Suppressor macrophage (primary cell): Measurements from ENCODE around the gene ADAMTS2.

ENCODE experiments used
- DNase-seq, 4 experiments: peaks; one replicate each; pipeline ENCODE4 v3.0.0-alpha.2; 2020 to 2022
- total RNA-seq, 17 experiments: gene quantifications; one replicate each; lab custom pipeline; 2026; ENCODE audit warnings: mixed read lengths in 6 of 17, inconsistent platforms in 3 of 17; lab: John Stamatoyannopoulos, UW

Gene ADAMTS2
- total RNA-seq: 0.10 to 7.2 (median 0.46) reads per million in 17 experiments

DNA sequence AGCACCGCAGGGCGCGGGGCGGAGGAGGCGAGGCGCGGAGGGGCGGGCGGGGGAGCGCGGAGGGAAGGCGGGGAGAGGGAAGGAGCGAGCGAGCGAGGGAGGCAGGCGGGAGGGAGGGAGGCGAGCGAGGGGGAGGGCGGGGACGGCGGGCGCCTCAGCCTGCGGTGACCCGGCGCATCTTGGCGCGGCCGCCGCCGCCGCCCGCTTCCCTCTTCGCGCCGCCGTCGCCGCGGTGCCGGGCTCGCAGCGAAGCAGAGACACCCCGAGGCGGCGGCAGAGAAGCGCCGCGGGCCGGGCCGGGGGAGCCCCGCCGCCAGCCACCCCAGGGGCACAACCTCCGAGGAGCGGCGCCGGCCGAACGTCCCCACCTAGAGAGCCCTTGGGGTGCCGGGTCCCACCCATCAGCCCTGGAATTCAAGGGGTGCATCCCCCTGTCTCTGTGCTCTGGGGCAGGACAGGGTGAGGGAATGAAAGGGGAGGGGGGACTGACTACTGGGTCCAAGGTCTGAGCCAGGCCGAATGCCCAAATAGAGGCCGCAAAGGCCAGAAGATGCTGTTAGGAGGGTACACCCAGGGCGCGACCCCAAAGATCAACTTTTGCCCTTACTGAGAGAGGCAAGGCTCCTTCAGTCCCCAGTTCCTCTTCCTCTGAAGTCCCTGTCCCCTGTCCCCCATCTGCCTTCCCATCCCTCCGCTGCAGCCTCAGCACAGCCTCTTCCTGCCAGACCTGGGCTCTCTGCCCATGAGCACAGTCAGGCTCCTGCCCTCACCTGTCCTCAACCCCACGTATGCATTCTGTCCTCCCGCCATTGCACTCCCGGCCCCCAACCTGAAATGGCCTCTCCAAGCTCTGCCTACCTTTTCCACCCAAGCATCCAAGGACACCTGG is at the start of gene ADAMTS2:
Gene ADAMTS2 (minus strand): TSS at position 29 of the 889 bp plus-strand sequence. CDS start 133 bp downstream, outside the sequence.
- DNase-seq: peak in 3 of 4 experiments; percentile 23 to 68 (median 35)

DNA sequence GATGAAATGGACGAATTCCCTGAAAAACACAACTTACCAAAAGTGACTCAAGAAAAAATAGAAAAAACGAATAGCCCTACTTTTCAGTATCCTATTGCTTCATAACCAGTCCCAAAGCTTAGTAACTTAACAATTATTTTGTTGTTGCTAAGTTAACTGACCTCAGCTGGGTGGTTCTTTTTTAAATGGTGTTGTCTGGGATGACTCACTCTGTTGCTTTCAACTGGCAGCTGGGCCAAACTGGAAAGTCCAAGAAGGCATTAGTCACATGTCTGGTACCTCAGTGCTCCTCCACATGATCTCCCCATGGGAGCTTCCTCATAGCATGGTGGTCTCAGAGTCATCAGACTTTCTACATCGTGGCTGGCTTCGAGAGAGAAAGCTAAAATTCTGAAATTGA is 47.8 kb upstream of the ADAMTS2 start:
- peak; percentile 10 to 58 (median 30) for DNase-seq

DNA sequence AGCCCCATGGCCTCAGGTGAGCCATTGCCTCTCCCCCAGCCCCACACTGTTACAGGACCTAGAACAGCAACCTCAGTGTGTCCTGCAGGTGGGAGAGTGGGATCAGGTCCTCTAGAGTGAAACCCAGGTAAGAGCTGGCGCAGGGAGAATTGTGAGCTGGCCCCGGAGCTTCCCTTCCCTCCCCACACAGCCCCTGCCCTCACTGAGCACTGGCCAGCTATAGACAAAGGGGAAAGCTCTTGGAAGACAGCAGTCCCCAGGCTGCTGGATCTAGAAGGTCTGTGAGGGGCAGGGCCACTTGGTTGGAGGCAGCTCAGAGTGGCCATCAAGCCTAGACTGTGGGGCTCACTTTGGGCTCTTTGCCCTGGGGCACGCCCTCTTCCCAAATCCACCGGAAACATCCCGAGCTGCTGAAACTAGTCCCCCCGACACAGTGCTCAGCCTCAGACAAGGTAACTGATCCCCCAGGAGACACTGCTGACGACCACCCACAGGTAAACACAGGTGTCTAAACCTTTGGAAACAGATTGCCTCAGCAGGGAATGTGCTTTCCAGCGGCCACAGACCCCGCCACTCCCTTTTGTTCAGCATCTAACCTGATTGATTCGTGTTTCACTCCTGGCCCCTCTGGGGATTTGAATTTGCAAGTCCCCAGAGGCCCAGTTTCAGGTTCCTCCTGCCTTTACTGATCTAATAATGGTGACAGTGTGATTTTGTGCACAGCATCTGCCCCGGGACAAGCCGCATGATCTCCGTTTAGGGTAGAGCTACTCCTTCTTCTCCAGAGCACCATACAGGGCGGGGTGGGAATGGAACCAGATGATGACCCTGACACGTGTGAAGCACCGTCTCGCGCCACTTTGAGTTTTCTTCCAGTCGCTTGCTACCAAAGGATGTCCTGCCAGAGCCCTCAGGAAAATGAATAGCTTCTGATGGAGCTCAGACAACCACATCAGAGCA is 42.2 kb upstream of the ADAMTS2 start:
- DNase-seq: no peak

DNA sequence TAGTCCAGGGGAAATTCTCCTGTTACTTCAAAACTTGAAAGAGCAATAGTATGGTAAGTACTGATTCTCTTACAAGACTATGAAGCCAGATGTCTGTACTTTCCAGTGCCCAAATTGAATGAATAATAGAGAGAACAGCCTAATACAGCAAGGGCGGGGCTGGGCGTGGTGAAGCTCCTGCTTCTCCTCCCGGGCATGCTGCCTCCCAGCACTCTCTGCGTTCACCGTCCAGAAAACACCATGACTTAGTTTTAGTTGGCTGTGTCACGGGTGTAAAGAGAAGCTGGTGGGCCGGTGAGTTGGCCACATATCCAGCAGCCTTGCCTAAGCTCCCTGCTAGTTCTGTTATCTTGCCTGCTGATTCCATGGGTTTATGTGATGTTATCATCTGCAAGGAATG is 40.7 kb upstream of the ADAMTS2 start:
- DNase-seq: no peak

DNA sequence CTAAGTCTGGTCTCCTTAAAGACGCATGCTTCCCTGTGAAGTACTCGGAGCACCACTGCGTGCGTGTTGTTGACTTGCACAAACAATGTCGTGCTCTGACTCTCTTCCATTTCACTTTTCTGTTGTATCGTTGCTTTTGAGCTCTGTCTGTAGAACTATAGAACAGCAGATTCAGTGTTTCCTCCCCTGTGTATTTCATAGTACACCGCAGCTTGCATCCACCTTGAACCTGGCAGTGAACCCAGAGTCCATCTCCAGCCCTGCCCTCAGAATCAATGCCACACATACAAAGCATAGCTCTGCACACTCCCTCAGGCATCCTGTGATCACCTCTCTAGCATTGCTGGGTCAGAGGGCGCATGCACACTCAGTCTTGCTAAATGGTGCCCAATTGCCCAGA is 37.2 kb upstream of the ADAMTS2 start:
- no peak for DNase-seq

DNA sequence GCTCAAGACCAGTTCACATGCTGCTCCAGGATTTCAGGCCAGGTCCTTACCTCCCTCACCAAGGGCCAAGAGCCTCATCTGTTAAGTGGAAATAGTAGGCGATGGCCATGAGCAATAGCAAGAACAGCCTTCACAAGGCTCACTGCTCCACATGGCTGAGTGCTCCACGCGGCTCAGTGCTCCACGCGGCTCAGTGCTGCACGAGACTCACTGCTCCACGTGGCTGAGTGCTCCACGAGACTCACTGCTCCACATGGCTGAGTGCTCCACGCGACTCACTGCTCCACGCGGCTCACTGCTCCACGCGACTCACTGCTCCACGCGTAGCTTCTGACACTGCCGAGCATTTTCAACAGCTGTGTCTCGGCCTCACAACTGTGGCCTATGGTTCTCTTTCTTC is 36.4 kb upstream of the ADAMTS2 start:
- no peak for DNase-seq

DNA sequence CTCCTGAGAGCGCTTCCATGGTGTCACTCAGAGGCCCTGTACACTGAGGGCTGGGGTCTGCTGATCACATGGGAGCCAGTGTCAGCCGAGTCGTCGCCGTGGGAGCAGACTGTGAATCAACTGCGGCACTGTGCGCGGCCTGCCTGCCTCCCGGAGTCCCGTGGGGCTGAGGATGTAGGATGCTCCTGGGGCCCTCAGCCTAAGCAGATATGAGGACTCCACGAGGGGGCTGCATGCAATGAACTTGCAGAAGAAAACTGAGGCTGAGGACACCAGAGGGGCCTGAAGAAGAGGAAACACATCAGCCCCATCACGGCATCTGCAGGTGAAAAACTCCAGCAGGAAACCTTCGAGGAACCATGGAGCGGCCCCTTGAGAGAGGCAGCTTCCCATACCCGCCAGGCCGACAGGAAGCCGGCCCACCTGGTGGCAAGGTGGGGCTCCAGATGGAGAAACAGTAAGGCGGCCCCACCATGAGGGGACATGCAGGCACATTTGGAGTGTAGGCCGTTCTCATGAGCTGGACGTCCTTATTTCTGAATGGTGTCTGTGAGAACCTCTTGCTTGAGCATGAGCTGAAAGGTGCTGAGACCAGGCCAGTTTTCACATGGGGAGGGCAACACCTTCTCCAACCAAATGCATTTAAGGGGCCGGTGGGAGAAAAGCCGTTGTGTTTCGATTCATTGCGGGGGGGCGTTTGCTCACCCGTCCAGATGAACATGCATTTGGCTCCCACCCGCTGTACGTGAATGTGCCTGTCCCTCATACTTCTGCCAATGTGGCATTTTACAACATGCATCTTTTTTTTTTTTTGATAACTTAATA is 35.2 kb upstream of the ADAMTS2 start:
- DNase-seq: no peak

DNA sequence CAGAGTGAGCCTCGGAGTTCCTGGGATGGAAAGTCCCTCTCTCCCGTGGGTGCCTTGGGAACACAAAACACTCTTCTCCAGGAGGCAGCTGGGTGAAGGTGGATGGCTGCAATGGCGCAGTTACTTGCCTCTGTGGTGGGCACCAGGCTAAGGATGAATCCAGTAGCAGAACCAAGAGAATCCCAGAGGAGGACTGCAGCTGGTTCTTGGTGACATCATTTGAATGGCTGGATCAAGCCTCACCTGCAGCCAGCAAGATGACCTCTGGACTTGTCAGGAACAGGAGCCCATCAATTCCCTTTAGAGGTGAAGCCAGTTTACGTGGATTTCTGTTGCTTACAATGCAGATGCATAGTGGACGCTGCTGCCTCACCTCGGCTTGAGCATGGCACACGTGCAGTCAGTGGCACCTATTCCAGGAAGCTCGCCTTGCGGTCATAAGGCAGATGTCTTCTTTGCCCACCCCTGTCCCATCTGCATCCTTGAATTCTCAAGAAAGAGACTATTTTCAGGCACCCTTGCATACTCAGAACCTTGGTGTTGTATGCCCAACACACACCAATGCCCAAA is 34.1 kb upstream of the ADAMTS2 start:
- DNase-seq: no peak

DNA sequence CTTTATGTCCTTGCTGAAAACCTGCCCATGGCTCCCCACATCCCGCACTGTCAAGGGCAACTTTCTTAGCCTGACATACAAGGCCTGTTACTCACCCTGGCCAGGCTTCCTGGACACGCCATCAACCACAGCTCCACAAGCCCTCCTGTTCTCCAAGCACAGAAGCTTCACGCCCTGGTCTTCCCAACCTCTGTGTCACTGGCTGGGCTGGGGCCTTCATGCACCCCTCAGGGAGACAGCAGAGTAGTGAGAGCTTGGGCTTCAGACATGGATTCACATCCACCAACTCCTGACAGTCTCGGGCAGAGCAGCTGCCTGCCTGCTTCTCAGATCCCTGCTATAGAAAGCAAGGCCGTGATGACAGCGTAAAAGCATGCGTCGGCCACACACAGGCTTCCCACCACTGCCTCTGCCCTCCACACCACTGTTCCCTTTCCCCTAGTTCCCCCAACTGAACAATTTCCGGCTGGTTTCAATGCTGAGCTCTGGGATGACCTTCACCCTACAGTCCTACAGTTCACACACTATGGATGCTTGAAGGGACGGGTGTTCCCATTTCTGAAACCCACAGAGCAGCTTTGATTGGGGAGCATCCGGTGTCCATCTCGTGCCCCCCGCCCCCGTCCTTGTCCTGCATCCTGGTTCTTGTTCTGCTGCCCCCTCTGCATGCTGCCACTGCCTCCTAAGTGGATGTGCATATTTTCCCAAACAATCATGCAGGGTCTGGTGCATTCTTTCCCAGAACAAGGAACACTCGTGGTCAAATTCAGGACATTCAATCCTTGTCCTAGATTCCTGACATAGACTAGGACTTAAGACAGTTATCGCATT is 33.4 kb upstream of the ADAMTS2 start:
- DNase-seq: peak in 1 of 4 experiments; percentile 6

DNA sequence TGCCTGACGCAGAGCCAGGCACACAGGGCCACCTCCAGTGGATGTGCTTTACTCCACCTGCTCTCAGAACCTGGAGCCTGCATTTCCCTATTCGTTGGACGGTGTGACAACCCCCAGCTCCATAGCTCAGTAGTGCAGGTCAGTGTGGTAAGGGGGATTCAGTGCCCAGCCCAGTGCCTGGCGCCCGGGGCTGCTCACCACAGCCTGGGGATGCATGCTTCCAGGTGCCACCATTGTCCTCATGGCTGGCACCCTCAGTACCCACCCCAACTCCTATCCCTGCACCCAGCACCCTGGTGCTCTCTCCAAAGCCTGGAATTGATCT is 32.8 kb upstream of the ADAMTS2 start:
- no peak for DNase-seq

DNA sequence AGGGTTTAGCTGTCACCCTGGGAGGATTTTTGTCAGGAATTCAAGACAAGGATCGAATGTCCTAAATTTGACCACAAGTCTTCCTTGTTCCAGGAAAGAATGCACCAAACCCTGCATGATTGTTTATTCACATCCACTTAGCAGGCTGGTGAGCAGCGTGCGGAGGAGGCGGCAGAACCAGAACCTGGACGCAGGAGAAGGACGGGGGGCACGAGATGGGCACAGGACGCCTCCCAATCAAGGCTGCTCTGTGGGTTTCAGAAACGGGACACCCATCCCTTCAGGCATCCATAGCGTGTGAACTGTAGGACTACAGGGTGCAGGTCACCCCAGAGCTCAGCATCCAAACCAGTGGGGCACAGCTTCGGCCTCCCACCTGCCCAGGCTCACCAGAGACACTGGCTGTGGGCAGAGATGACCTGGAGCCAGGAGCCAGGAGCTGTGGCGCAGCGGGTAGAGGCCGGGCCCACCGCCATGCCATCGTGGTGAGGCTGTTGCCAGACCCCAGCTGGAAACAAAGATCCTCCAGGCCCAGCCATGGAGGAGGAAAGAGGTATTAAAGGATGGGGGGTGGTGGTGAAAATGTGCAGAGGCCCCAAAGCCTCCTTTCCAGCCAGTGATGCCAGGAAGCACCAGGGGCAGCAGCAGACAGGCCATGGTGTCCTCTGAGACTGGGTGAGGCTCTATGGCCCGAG is 32.3 kb upstream of the ADAMTS2 start:
- no peak for DNase-seq

DNA sequence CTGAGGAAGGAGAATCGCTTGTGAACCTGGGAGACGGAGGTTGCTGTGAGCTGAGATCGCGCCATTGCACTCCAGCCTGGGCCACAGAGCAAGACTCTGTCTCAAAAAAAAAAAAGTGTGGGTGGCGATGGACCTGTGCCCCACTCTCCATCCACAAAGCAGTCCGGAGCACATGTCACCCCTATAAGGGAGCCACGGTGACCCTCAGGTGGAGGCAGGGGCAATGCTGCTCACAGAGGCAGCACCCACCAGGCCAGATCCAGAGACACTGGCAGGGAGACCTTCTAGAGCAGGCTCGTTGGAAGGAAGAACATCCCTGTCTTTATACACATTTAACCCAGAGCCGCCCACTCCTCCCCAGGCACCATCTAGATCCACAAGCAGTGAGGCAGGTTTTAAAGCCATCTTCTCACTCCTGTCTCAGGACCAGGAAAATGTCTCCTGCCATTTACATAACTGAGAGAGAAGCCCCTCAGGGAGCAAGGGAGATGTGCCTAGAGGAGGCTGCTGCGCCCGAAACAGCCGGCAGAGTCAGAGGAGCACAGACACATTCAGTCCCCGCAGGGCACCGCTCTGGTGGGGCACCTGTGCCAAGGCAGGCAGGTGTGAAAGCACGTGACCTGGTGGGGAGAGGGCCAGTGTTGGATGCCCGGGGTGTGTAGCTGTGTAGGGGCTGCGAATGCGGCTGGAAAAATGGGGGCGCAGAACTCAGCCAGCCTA is 31.6 kb upstream of the ADAMTS2 start:
- DNase-seq: no peak

DNA sequence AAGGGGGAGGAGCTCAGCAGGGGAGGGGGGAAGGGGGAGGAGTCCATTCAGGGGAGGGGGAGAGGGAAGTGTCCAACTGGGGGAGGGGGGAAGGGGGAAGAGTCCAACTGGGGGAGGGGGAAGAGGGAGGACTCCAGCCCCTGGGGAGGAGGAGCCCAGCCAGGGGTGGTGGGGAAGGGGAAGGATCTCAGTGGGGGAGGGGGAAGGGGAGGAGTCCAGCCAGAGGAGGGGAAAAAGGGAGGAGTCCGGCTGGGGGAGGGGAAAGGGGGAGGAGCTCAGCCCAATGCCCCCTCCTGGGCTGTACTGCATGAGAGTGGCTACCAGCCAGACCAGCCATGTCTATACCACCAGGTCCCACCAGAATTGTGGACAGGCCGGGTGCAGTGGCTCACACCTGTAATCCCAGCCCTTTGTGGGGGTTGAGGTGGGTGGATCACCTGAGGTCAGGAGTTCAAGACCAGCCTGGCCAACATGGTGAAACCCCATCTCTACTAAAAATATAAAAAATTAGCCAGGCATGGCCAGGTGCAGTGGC is 30.6 kb upstream of the ADAMTS2 start:
- no peak for DNase-seq

DNA sequence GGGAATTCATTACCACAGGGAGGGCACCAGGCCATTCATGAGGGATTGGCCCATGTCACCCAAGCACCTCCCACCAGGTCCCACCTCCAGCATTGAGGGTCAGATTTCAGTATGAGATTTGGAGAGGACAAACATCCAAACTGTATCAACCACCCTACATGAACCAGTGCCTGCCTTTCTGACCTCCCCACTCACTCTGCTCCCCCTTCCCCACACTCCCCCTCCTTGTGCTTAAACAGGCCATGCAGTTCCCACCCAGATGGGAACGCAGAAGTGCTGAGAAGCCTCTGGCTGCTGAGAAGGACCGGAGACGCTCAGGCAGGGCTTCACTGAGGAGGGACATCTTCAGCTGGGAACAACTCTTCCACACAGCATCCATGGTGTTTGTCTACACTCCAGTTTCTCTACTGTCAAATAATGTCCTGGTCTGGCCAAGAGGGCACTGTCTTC is 30.0 kb upstream of the ADAMTS2 start:
- no peak for DNase-seq

DNA sequence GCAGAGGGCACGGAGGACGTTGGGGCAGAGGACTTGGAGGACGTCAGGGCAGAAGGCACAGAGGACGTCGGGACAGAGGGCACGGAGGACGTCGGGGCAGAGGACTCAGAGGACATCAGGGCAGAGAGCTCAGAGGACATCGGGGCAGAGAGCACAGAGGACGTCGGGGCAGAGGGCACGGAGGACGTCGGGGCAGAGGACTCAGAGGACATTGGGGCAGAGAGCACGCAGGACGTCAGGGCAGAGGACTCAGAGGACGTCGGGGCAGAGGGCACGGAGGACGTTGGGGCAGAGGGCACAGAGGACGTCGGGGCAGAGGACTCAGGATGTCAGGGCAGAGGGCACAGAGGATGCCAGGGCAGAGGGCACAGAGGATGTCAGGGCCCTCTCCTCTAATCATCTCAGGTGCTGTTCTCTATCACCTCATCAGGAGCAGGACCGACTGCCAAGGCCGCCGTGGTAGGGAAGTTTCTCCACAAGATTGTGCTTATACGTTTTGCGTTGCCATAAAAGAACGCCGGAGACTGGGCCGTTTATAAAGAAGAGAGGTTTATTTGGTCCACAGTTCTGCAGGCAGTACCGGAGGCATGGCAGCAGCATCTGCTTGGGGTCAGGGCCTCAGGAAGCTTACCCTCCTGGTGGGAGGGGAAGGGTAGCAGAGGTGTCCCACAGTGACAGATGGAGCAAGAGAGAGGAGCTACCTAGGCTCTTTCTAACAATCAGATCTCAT is 29.4 kb upstream of the ADAMTS2 start:
- DNase-seq: no peak

DNA sequence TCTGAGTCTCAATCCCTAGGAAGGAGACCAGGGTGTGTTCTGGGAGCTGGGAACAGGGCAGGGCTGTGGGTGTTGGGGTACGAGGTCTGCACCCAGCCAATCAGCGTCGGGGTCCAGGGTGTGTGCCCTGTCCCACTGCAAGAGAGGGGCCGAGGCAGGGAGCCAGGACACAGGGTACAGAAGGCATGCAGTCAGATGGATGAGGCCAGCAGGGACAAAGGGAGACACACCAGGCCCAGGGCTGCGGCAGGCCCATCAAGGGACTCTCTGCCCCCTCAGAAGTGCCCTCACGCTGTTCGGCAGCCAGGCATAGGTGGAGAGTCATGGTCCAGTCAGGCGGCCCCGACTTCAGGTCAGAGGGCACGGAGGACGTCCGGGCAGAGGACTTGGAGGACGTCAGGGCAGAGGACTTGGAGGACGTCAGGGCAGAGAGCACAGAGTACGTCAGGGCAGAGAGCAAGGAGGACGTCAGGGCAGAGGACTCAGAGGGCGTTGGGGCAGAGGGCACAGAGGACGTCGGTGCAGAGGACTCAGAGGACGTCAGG is 28.8 kb upstream of the ADAMTS2 start:
- DNase-seq: no peak

DNA sequence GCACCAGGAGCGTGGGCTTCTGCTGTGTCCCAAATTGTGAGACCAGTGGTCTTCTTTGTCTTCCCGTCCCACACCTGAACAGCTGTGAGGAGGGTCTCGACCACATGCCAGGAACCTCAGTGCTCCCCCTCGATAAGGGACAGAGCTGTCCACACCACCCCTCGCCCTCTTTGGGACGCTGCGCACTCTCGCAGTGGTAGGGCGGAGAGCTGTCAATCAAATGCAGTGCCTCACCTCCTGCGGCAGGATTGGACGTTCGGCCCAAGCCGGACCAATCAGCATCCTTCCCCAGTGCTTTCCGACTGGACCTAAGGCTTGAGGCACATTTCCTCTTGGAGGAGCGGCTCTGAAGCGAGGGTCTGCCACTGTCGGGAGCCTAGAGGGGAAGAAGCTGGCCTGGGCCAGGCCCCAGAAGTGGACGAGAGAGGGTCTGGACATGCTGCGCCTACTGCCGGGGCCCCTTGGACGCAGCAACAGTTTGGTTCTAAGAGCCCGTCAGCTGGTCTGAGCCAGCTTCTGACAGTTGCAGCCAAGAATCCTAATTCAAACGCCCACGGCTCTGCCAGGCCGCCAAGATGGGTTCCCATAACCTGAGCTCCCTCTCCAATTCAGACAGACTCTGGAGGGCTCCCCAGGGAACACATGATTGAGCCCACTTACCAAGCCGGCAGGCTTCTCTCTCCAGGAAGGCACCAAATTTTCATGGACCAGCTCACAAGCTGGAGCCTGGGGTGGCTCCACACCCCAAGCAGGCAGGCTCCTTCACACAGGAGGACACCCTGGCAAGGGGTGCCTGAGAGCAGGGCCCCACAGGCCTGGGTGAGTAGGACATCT is 28.1 kb upstream of the ADAMTS2 start:
- no peak for DNase-seq
